Body of pancreas (tissue), 4 donors: ENCODE results near the gene COL3A1.

ENCODE experiments used
- CTCF ChIP-seq, 7 experiments: fragments of 450-650 bp in 4 of 7; fragments of 200-600 bp in 3 of 7; sonication (generic) in 3 of 7; IDR thresholded peaks; one replicate each; pipeline ENCODE4 v1.5.1; 2016 to 2019; ENCODE audit warnings: antibody characterized with exemption in 7 of 7
- POLR2A ChIP-seq, 3 donors: fragments of 450-650 bp; IDR thresholded peaks; one replicate each; pipeline ENCODE4 v1.6.1; 2016; ENCODE audit warnings: antibody characterized with exemption in 3 of 3, mild to moderate bottlenecking in 2 of 3

GRCh38 chr2:189012351-189012750 is 38.2 kb downstream of the COL3A1 start:
- no peak for TF ChIP-seq CTCF (IDR thresholded peaks at IDR 0.05)
- no peak for TF ChIP-seq POLR2A (IDR thresholded peaks at IDR 0.05)
